ENCODE data around the gene HIP1R.
"Not testable (repeated sequence)": the region's sequence is repeated elsewhere in the genome, so short reads cannot be mapped to it uniquely, and the experiment has no call there.

- TF ChIP-seq CTCF, POLR2A (IDR thresholded peaks at IDR 0.05): not testable (repeated sequence)
These were observed 70.0 kb downstream of the HIP1R start for GRCh38 chr12:122905258-122905657.
